Amniotic stem cell (primary cell): ENCODE data around the gene CEP78.

Experiments used
- DNase-seq: peaks from one replicate; lab custom pipeline; 2025; lab: John Stamatoyannopoulos, UW

The CEP78 gene

DNA sequence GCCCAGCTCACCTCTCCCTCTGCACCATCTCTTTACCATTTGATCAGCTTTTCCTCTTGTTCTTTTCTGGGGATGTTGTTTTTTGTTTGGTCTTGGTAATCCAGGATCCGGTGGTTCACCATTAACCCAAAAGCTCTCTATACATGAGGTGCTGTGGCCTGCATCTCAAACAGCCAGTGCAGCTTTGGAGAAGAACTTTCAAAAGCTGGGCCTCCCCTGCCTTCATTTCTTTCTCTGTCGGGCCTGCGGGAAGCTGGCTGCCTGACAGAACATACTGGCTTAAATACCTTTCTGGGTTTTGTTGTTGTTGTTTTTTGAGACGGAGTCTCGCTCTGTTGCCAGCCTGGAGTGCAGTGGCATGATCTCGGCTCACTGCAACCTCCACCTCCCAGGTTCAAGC, 73.2 kb downstream of the CEP78 start:
- no peak for DNase-seq

GRCh38 chr9:78311075-78311474, 75.2 kb downstream of the CEP78 start:
- no peak for DNase-seq

DNA sequence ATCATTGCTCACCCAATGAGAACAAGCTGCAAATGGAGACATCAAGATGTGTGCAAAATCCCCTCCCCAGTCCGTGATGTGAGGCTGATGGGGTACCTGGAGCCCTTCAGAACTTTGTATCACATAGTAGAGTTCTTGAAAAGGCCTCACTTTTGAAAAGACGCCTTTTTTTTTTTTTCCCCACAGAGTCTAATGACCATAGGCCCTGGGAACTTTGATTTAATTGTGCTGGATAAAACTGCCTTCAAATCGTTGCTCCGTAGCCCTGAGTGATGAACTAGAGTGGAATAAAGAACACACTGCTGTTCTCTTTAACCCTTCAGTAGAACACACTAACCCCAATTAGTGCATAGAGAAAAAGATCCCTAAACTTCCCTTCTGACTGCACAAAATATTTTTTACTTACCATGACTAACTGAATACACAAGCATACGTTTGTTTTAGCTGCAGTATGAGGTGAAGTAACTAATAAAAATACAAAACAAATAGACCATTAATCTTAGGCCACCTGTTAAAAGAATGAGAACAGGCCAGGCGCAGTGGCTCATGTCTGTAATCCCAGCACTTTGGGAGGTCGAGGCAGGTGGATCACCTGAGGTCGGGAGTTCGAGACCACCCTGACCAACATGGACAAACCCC, 76.1 kb downstream of the CEP78 start:
- DNase-seq = no peak

DNA sequence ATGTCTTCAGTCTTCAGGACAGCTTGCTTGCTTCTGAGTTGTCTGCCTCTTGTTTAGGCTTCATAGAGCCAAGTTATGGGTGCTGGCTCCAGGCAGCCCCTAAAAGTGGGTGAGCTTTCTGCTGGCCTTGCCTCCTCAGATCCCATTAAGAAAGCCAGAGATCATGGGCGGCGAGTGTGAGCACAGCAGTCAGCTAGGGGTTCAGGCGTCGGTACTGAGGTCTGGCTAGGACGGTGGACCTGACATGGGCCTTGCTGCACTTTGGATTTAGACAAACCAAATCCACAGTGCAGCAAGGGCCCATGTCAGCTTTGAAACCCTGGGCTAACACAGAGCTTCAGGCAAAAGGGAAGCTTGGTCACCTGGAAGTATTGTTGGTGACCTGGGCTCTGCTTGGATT, 78.7 kb downstream of the CEP78 start:
- DNase-seq = no peak

DNA sequence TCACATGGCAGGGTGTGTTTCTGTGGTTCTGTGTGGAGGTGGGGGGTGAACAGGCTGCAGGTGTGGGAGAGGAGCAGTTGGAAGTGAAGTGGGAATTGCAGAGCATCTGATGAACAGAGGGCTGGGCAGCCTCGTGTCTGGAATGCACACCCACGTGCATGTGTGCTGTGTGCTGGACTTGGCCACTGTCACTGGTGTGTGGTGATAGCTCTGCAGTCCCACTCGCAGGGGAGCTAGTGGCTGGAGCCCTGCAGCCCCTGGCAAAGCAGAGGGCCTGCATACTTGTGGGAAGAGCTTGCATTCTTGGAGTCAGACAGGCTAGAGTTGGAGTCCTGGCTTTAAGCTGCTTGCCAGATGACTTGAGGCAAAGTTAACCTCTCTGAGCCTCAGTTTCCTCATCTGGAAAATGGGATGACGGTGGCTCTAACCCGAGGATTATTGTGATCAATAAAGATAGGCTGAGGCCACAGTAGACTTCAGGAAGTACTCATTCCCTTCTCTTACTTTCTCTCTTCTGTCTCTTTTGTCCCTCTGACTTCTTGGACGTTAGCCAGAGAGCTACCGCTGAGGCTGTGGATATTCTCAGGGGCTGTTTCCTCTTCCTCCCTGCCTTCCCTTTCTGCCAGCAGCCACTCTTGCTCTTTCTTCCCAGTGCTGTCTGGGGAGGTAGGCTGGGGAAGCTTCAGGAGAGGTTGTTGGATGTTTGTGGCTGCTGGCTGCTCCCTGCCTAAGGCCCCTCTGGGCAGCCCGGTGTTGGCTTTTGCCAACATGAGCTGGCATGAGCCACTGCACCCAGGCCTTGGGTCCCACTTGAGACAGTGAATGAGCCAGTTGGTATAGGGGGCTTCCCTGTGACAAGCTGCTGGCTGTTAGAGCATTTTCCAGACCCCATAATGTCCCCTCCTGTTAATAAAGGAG, 79.3 kb downstream of the CEP78 start:
- DNase-seq = no peak

DNA sequence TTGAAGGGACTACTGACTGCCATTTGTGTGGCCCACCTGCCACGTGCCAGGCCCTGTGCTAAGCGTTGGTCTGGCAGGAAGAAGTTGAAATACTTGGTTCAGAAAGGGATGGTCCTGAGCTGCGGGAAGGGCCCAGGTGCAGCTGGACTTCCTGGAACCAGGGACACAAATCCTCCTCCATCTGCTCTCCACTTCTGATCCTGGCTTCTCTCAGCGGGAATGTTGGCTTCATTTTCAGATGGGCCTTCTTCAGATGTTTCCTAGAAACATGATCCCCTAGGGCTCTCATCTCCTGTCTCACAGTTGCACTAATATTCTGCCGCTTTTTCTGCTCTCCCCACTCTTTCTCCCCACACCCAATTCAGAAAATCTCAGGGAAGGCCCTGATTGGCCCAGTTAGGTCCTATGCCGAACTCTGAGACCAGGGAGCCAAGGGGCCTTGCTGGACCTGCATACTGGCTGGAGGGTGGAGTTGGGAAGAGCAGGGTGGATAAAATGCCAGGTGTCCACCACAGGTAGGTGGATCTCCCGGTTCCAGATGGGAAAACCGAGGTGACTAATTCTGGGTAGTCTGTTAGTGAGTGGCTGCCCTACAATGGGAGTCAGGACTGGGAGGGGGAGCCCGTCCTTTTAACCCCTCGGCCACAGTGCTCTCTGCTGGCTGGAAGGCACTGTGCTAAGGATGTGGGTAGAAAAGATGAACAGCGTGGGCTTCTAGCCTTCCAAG, 80.5 kb downstream of the CEP78 start:
- DNase-seq = no peak

GRCh38 chr9:78319197-78320029, 83.5 kb downstream of the CEP78 start:
- DNase-seq = no peak

DNA sequence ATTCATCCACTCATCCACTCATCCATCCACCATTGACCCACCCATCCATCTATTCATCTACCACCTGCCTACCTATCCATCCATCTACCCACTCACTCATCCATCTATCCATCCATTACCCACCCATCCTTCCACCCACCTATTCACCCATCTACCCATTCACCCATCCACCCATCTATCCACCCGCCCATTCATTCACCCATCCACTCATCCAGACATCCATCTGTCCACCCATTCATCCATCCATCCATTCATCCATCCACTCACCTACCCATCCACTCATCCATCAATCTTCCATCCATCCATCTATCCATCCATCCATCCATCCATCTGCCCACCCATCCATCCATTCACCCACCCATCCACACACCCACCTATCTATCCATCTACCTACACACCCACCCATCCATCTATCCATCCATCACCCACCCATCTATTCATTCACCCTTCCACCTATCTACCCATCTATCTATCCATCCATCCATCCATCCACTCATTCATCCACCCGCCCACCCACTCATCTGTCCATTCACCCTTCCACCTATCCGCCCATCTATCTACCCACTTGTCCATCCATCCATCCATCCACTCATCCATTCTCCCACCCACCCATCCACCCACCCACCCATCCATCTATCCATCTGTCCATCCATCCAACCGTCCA, 84.3 kb downstream of the CEP78 start:
- no peak for DNase-seq

DNA sequence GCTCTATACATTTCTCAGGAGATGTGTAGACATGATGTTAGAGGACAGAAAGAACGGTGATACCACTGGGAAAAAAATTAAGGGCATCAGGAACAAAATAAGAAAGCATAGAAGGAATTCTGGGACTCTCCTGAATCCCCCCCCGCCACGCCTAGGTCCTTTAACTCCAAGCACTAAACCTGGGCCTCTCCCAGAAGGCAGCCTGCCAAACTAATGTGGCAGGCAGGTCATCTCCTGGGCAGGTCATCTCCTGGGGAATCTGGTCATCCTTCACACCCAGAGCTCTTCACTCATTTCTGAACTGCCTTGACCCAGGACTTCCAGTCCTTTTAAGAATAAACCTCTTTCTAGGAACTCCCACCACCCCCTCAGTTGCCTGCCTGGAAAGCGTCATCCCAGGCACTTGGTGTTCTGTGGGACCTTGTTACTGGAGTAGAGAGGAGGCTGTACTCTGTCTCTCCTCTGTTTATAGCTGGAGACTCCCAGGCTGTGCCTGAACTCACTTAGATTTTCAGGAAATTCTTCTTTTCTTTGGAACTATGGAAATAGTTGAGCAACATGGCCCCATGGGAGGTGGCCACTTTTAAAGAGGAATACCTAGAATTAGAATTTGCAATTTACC, 85.1 kb downstream of the CEP78 start:
- no peak for DNase-seq

DNA sequence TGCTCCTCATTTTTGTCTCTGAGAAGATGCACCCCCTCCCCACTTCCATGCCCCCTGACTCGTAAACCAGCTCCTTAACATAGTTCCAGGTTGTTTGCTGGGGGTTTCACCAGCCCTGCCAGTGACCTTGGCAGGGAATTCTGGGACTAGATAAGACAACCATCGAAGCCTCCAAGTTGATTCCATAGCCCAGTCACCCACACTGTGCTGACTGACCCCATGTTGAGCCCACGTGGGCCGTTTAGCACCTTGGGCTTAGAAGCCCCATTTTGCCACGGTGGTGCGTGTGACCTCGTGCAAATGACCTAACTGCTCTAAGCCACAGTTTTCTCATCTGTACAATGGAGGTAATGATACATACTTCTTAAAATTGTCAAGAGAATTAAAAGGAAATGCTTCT, 85.6 kb downstream of the CEP78 start:
- no peak for DNase-seq

GRCh38 chr9:78324068-78324650, 88.3 kb downstream of the CEP78 start:
- no peak for DNase-seq

GRCh38 chr9:78324682-78325081, 88.8 kb downstream of the CEP78 start:
- DNase-seq = no peak

GRCh38 chr9:78325343-78325742, 89.5 kb downstream of the CEP78 start:
- no peak for DNase-seq

DNA sequence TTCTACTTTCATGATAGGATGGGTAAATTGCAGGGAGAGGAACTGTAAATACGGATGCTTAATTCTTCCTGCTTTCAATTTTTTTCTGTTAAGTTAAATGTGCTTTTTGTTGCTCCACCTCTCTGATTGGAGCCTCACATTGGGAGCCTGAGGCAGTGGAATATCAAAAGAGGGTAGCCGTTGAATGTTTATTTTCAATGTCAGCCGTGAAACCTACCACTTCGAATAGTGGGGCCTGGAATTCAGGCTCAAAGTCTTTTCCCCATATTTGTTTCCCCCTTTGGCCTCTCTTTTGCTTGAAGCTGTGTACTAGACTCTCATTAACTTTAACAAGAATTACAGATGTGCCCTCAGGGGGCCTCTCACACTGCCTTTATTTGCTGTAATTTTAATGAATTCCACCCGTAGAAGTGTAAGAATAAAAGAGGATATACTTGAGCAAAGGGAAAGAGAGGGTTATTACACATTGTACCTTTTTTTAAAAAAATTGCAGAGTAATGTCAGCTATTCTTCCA, 90.0 kb downstream of the CEP78 start:
- no peak for DNase-seq

GRCh38 chr9:78326564-78326963, 90.7 kb downstream of the CEP78 start:
- DNase-seq = no peak
